ENCODE data around the gene FGF12. TPM values are rescaled to one million over a fixed set of nuclear protein-coding genes. Genes with fewer than 3 reads are reported as not detected.

The FGF12 gene
- total and polyA plus RNA-seq, 2 experiments from 2014 or later: 6.0 to 14.3 TPM

DNA sequence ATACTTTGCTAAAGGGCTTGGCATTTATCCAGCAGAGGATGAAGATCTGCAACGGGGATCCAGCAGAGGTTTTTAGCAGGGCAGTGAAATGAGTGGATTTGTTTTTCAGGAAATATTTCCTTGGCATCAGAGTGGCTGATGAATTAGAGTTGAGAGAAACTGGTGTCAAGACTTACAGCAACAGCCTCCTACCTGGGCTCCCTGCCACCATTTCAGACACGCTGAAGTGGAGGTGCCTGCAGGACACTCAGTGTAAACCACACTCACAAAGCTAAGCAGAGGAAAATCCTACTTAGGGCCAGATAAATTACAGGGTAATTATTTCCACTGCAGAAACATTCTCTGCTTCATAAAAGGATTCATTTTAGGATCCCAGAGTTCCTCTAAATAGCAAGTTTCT is 519.7 kb downstream of the FGF12 start (continued):
- TF ChIP-seq EZH2phosphoT487 (IDR thresholded peaks at IDR 0.05; ENCODE audit: unreplicated experiment) (no peak), EZH2 (IDR thresholded peaks at IDR 0.05; ENCODE audit: low read depth, unreplicated experiment) (no peak), POLR2AphosphoS5 (IDR thresholded peaks at IDR 0.05; ENCODE audit: low read depth) (no peak), ZNF114 (CRISPR knock-in tag; IDR thresholded peaks at IDR 0.05) (no peak), STAT1 (IDR thresholded peaks at IDR 0.05; ENCODE audit: unreplicated experiment) (no peak)
- TF ChIP-seq, protein P1, sequence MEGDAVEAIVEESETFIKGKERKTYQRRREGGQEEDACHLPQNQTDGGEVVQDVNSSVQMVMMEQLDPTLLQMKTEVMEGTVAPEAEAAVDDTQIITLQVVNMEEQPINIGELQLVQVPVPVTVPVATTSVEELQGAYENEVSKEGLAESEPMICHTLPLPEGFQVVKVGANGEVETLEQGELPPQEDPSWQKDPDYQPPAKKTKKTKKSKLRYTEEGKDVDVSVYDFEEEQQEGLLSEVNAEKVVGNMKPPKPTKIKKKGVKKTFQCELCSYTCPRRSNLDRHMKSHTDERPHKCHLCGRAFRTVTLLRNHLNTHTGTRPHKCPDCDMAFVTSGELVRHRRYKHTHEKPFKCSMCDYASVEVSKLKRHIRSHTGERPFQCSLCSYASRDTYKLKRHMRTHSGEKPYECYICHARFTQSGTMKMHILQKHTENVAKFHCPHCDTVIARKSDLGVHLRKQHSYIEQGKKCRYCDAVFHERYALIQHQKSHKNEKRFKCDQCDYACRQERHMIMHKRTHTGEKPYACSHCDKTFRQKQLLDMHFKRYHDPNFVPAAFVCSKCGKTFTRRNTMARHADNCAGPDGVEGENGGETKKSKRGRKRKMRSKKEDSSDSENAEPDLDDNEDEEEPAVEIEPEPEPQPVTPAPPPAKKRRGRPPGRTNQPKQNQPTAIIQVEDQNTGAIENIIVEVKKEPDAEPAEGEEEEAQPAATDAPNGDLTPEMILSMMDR (conservative IDR thresholded peaks at IDR 0.05; ENCODE audit: low read depth in 2 of 2): no peak

DNA sequence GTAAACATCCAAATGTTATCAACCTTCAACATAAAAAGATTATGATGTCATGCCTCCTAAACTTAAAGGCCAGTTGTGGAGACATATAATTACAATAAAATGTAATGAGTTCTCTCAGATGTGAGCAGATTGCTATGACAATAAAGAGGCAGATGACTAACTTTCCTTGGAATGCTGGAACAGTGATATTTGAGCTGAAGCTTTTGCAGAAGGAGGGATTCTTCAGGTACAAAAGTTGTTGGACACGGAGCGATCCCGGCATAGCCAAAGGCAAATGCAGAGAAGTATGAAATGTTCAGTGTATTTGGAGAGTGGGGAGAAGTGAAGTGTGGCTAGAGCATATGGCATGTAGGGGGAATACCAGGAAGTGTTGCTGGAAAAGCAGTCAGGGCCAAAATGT is 520.1 kb downstream of the FGF12 start:
- peaks cover 15% of the 10 kb centered on the region for H3K4me1 Mint-ChIP-seq
- no peak overlapping the region for H3K27ac Mint-ChIP-seq
- H3K27me3 Mint-ChIP-seq (ENCODE audit: insufficient read depth, low read depth, poor library complexity): no peaks in the 10 kb centered on the region
- Histone ChIP-seq H3K27me3 (ENCODE audit: insufficient read depth) (no peaks in the 10 kb centered on the region), H3K4me3 (no peak overlapping the region), H3K79me2 (replicated peaks; ENCODE audit: insufficient read depth) (no peaks in the 10 kb centered on the region), H3K9me2 (ENCODE audit: insufficient read depth) (peaks cover 8% of the 10 kb centered on the region; the same call in 1 of the 2 replicates), H3K4me2 (no peak overlapping the region), H3K27ac (ENCODE audit: low read depth) (no peak overlapping the region), H4K20me1 (replicated peaks; ENCODE audit: insufficient read depth) (no peaks in the 10 kb centered on the region), H3K4me1 (ENCODE audit: insufficient read depth) (peaks cover 10% of the 10 kb centered on the region), H3K36me3 (ENCODE audit: insufficient read depth) (no peaks in the 10 kb centered on the region), H3F3A (replicated peaks; ENCODE audit: low read depth) (no peaks in the 10 kb centered on the region), H2AFZ (no peak overlapping the region)
- no peaks in the 10 kb centered on the region for H3K36me3 Mint-ChIP-seq (ENCODE audit: low read depth)
- H3K9me3 Mint-ChIP-seq: no peaks in the 10 kb centered on the region
- no peak for TF ChIP-seq ZNF114 (CRISPR knock-in tag; IDR thresholded peaks at IDR 0.05)
- TF ChIP-seq CREB1 (CRISPR knock-in tag; IDR thresholded peaks at IDR 0.05; ENCODE audit: low read depth): no peak
- no peak for TF ChIP-seq EZH2 (IDR thresholded peaks at IDR 0.05; ENCODE audit: low read depth, unreplicated experiment)
- TF ChIP-seq, protein P1 (conservative IDR thresholded peaks at IDR 0.05; ENCODE audit: low read depth in 2 of 2): no peak
- no peak for TF ChIP-seq ZNF462 (CRISPR knock-in tag; IDR thresholded peaks at IDR 0.05)
- TF ChIP-seq EZH2phosphoT487 (IDR thresholded peaks at IDR 0.05; ENCODE audit: unreplicated experiment): no peak
- TF ChIP-seq ZNF331 (CRISPR knock-in tag; IDR thresholded peaks at IDR 0.05; ENCODE audit: low read depth): no peak
- no peak for ATAC-seq
- DNase-seq (ENCODE audit: low spot score): no peak
- H3K4me3 Mint-ChIP-seq: no peak overlapping the region
